ENCODE results near the gene TMEM132A. TPM values are rescaled to one million over a fixed set of nuclear protein-coding genes. Genes with fewer than 3 reads are reported as not detected.

Gene TMEM132A
- total RNA-seq, 1 donor from 2014 or later, result 597 TPM

- peaks cover 8% of the 10 kb centered on the region for H3K36me3 ChIP-seq (ENCODE audit: control insufficient read depth, insufficient read depth, low read length)
- no peak for TF ChIP-seq CTCF (IDR thresholded peaks at IDR 0.05; ENCODE audit: insufficient read depth, low read length, poor library complexity, severe bottlenecking)
- H3K27me3 ChIP-seq (ENCODE audit: control insufficient read depth, insufficient read depth, low read length), result no peaks in the 10 kb centered on the region
- no peak overlapping the region for H3K4me3 ChIP-seq (ENCODE audit: low read depth, low read length)
- no peak for DNase-seq (ENCODE audit: low read depth)
Observed at GRCh38 chr11:60926500-60926899, 2.2 kb downstream of the TMEM132A start.

GRCh38 chr11:60927061-60927592 is 2.9 kb downstream of the TMEM132A start:
- TF ChIP-seq CTCF (IDR thresholded peaks at IDR 0.05; ENCODE audit: insufficient read depth, low read length, poor library complexity, severe bottlenecking), result no peak
- H3K27me3 ChIP-seq (ENCODE audit: control insufficient read depth, insufficient read depth, low read length), result no peaks in the 10 kb centered on the region
- peaks cover 8% of the 10 kb centered on the region for H3K36me3 ChIP-seq (ENCODE audit: control insufficient read depth, insufficient read depth, low read length)
- DNase-seq (ENCODE audit: low read depth), result no peak
- no peak overlapping the region for H3K4me3 ChIP-seq (ENCODE audit: low read depth, low read length)

GRCh38 chr11:60927600-60927999 is 3.3 kb downstream of the TMEM132A start:
- DNase-seq (ENCODE audit: low read depth), result no peak
- Histone ChIP-seq H3K4me3 (ENCODE audit: low read depth, low read length) (no peak overlapping the region), H3K36me3 (ENCODE audit: control insufficient read depth, insufficient read depth, low read length) (peaks cover 8% of the 10 kb centered on the region), H3K27me3 (ENCODE audit: control insufficient read depth, insufficient read depth, low read length) (no peaks in the 10 kb centered on the region)
- TF ChIP-seq CTCF (IDR thresholded peaks at IDR 0.05; ENCODE audit: insufficient read depth, low read length, poor library complexity, severe bottlenecking), result no peak

GRCh38 chr11:60928563-60929001 is 4.3 kb downstream of the TMEM132A start:
- DNase-seq (ENCODE audit: low read depth), result no peak
- no peaks in the 10 kb centered on the region for H3K27me3 ChIP-seq (ENCODE audit: control insufficient read depth, insufficient read depth, low read length)
- no peak overlapping the region for H3K4me3 ChIP-seq (ENCODE audit: low read depth, low read length)
- H3K36me3 ChIP-seq (ENCODE audit: control insufficient read depth, insufficient read depth, low read length), result peaks cover 8% of the 10 kb centered on the region
- no peak for TF ChIP-seq CTCF (IDR thresholded peaks at IDR 0.05; ENCODE audit: insufficient read depth, low read length, poor library complexity, severe bottlenecking)

GRCh38 chr11:60929764-60930163 is 5.5 kb downstream of the TMEM132A start:
- Histone ChIP-seq H3K27me3 (ENCODE audit: control insufficient read depth, insufficient read depth, low read length) (no peaks in the 10 kb centered on the region), H3K4me3 (ENCODE audit: low read depth, low read length) (no peak overlapping the region), H3K36me3 (ENCODE audit: control insufficient read depth, insufficient read depth, low read length) (peaks cover 8% of the 10 kb centered on the region)
- DNase-seq (ENCODE audit: low read depth), result no peak
- no peak for TF ChIP-seq CTCF (IDR thresholded peaks at IDR 0.05; ENCODE audit: insufficient read depth, low read length, poor library complexity, severe bottlenecking)

- TF ChIP-seq CTCF (IDR thresholded peaks at IDR 0.05; ENCODE audit: insufficient read depth, low read length, poor library complexity, severe bottlenecking), result no peak
- H3K27me3 ChIP-seq (ENCODE audit: control insufficient read depth, insufficient read depth, low read length), result no peaks in the 10 kb centered on the region
- H3K36me3 ChIP-seq (ENCODE audit: control insufficient read depth, insufficient read depth, low read length), result peaks cover 8% of the 10 kb centered on the region
- no peak overlapping the region for H3K4me3 ChIP-seq (ENCODE audit: low read depth, low read length)
- no peak for DNase-seq (ENCODE audit: low read depth)
Observed at GRCh38 chr11:60930394-60930793, 6.1 kb downstream of the TMEM132A start.

Data from kidney epithelial cell (primary cell).